IPS-11a (cell line): ENCODE results near the gene CAPN10.

Experiments
- H3K4me3 ChIP-seq: one replicate; pipeline ENCODE4 v1.5.1; 2013; ENCODE audit warnings: low read depth, low read length, control low read depth

Gene CAPN10

DNA sequence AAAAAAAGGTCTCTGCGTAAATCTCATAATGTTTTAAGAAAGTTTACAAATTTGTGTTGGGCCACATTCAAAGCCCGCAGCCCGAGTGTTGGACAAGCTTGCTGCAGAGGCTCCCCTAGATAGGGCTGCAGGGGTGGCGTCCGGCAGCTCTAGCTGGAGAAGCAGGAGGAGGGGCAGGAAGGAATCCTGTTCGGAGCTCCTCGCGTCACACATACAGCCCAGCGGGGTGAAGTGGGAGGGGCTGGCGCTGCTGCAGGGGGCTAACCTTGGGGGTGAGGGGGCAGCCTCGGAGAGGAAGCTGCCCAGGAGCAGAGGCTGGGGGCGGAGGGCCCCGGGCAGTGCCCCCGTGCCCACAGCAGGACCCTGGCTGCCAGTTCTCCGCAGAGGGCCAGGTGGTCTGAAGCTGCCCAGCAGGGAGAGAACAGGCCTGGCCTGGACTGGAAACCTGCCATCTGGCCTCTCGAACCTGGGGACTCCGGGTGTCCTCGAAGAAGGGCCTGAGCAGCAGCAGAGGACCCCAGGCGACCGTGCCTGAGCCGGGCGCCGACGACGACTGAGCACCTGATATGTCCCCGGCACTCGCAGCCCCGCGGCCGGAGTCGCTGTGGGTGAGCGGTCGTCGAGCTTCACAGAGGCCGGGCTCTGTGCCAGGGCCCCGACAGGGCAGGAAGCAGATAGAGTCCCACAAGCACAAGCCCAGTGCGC, 36.1 kb downstream of the CAPN10 start:
- H3K4me3 ChIP-seq, result no peak overlapping the region

DNA sequence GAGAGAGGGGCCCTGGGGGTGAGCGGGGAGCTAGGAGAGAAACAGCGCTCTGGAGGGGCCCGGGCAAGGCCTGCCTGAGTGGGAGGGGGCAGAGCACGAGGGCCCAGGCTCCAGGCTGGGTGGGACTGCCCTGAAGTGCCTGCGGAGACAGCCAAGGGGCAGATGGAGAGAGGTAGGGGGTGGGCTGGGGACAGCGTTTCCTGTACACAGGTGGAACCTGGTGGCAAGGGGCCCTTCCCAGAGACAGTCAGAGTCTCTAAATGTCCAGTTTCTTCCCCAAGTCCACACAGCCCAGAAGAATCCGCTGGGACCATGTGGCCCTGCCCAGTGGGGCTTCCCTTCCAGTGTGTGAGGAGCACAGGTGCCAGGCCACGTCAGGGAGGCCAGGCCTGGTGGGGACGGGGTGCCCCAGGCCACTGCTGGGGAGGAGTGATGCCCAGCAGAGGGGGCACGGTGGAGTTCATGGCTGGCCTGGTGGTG, 37.0 kb downstream of the CAPN10 start:
- H3K4me3 ChIP-seq, result no peak overlapping the region

DNA sequence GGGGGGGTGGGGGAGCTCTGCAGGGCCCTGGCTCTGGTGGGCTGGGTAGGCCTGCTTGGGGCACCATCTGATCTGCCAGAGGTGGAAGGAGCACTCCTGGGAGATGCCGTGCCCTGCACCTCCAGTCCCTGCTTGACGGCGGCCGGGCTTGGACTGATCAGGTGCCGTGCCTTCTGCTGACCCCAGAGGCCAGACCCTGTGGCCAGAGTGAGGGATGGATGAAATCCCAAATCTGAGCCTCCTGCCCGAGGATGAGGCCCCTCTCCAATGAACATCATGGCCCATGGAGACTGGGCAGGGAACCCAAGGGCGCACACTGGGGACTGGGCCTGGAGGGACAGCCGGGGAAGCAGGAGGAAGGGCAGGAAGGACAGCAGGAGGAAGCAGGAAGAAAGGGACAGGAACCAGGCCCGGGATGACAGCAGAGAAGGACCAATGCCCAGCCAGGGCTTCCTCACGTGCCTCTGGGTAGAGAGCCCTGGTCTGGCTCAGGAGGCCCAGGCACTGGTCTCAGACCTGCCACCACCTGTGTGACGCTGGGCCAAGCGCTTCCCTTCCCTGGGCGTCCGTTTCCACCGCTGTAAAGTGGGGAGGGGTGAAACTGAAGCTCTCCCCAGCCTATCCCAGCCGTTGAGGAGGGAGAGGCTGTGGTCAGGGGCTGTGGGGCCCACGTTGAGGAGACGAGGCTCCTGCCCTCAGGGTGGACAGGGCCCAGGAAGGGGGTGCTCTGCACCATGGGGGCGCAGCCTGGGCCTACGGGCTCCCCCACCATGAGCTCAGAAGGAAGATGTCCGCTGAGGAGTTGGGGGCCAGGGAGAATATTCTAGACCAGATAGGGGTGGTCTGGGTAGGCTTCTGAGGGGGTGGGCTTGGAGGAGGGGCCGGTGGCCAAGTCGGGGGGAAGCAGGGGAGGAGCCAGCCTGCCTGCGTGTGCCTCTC, 37.7 kb downstream of the CAPN10 start:
- no peak overlapping the region for H3K4me3 ChIP-seq

DNA sequence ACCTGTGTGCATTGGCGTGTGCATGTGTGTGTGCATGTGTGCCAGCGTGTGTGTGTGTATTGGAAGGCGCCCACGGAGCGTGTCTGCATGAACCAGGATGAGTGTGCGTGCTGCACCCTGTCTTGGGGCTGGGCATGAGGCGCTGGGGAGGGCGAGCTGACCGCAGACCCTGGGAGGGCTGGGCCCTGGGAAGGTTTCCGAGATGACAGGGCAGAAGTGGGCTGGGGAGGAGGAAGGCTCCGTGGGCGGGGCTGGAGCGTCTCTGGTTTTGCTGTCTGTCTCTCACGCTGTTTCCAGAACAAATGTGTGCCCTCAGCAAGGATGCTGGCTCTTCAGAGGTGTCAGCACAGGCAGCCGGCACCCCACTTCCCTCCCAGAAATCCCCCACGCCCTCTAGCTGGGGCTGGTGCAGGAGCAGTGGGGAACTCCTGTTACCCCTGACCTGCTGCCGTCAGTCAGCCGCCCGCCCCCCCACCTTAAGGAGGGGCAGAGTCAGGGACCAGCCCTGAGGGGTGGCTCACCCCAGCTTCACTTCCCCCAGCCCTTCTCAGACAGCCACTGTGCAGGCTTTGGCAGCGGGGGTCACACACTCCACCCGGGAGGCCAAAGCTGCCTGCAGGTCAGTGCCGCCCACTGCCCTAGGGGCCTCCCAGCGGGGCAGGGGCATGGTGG, 38.6 kb downstream of the CAPN10 start, which contains the start of gene GPR35:
TSS of gene GPR35 (plus strand) at position 531 of the 672 bp plus-strand sequence. CDS start 4,473 bp downstream, outside the sequence.
- H3K4me3 ChIP-seq, result no peak within 1 kb of the TSS

DNA sequence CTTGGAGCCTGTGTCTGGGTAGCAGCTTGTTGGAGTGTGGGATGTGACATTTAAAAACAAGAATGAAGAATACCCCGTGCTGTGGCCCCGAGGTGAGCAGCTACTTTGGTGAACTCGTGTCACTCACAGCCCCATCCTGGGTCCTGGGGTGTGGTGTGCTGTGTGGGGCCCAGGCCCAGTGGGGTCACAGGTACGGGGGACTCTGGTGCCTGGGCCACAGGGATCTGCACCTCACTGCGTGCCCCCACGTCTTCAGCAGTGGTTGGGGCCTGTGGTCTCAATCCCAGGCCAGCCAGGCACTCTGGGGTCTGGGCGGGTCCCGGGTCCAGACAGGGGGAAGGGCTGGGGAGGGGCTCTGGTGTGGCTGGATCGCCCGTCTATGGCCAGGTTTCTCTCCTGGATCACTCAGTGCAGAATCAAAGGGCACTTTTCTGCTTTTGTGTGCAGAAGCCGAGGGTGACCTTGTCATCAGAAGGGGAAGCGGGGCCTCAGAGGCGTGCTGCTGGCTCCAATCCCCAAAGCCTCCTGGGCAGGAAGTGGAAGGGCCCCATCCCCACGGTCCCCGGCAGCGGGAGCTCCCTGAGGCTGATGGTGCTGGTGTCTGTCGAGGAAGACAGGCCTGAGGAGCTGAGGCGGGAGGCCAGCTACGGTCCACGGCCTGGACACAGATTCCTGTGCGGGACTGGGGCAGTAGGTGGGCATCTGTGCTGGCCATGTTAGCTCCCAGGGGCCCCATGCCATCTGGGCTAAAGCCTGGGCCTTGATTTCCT, 40.2 kb downstream of the CAPN10 start:
- no peak overlapping the region for H3K4me3 ChIP-seq

DNA sequence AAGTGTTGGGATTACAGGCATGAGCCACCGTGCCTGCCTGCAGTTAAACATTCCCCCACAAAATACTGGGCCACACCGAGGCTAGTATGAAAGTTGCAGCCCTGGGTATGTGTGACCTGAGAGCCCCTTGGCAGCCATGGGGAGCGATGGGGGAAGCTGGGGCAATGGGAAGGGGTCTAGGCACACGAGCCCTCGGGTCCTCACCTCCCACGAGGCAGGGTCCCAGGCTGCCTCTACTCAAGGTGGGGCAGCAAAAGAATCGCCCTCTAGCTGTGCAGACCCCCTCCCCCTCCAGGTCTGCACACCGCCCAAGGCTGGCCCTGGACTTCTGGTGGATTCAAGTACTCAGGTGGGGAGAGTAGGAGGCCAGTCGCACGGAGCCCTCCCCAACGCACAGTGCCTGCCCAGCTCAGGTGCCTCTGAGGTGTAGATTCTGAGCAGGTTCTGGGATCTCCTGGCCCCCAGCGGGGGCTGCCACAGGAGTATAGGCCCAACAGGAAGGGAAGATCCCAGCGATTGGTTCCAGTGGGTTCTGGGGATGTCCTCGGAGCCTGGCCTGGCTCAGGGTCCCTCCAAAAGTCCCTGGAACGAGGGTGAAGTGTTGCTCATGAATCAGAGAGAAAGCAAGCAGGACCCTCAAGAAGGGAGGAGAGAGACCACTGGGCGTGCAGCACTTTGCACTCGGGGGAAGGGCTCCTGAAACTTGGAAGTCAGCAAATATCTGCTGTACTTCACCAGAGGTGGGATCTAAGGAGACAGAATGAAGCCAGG, 41.4 kb downstream of the CAPN10 start:
- H3K4me3 ChIP-seq, result no peak overlapping the region

DNA sequence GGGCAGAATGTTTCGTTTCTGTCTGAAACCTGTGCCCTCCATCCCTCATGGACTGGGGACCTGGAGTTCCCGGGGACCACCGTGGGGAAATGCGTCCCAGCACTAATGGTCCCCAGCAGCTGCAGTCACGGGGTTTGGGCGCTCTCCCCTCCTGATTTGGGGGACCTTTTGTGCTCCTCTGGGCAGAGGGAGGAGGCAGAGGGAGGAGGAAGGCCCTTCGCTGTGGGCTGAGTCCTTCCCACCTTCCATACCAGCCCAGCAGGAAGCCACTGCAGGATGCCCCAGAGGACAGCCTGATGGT, 41.9 kb downstream of the CAPN10 start:
- no peak overlapping the region for H3K4me3 ChIP-seq

DNA sequence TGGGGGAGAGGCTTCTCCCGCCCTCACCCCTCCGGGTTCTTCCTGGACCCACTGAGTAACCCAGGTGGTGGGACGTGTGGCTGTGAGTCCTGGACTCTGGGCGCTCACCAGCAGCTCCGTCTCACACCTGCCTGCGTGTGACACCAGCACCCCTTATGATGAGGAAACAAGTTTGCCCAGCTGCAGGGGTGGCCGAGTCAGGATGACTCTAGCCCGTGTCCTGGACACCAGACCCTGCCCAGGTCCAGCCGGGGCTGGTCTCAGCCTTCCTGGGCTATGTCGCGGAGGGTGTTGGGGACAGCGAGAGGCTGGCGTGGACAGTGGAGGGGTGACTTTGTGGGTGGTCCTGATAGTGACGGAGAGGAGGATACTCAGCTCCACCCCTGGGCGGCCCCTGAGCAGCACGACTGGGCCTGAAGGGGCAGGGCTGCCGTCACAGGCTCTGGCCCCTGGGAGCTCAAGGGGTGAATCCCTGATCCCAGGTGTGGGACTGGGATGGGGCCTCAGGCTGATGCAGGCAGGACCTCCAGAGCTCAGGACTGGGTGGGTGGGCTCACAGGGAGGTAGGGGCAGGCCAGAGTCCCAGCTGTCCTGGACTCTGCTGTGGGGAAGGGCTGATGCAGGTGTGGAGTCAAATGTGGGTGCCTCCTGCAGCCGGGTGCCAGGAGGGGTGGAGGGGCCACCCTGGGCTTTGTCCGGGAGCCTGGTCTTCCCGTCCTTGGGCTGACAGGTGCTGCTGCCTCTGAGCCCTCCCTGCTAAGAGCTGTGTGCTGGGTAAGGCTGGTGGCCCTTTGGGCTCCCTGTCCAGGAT, 42.5 kb downstream of the CAPN10 start:
- no peak overlapping the region for H3K4me3 ChIP-seq

DNA sequence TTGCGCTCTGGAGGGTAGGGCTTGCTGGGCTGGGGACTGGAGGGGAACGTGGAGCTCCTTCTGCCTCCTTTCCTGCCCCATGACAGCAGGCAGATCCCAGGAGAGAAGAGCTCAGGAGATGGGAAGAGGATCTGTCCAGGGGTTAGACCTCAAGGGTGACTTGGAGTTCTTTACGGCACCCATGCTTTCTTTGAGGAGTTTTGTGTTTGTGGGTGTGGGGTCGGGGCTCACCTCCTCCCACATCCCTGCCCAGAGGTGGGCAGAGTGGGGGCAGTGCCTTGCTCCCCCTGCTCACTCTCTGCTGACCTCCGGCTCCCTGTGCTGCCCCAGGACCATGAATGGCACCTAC, 43.1 kb downstream of the CAPN10 start:
- H3K4me3 ChIP-seq, result no peak overlapping the region

DNA sequence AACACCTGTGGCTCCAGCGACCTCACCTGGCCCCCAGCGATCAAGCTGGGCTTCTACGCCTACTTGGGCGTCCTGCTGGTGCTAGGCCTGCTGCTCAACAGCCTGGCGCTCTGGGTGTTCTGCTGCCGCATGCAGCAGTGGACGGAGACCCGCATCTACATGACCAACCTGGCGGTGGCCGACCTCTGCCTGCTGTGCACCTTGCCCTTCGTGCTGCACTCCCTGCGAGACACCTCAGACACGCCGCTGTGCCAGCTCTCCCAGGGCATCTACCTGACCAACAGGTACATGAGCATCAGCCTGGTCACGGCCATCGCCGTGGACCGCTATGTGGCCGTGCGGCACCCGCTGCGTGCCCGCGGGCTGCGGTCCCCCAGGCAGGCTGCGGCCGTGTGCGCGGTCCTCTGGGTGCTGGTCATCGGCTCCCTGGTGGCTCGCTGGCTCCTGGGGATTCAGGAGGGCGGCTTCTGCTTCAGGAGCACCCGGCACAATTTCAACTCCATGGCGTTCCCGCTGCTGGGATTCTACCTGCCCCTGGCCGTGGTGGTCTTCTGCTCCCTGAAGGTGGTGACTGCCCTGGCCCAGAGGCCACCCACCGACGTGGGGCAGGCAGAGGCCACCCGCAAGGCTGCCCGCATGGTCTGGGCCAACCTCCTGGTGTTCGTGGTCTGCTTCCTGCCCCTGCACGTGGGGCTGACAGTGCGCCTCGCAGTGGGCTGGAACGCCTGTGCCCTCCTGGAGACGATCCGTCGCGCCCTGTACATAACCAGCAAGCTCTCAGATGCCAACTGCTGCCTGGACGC, 43.6 kb downstream of the CAPN10 start:
- H3K4me3 ChIP-seq, result no peak overlapping the region

DNA sequence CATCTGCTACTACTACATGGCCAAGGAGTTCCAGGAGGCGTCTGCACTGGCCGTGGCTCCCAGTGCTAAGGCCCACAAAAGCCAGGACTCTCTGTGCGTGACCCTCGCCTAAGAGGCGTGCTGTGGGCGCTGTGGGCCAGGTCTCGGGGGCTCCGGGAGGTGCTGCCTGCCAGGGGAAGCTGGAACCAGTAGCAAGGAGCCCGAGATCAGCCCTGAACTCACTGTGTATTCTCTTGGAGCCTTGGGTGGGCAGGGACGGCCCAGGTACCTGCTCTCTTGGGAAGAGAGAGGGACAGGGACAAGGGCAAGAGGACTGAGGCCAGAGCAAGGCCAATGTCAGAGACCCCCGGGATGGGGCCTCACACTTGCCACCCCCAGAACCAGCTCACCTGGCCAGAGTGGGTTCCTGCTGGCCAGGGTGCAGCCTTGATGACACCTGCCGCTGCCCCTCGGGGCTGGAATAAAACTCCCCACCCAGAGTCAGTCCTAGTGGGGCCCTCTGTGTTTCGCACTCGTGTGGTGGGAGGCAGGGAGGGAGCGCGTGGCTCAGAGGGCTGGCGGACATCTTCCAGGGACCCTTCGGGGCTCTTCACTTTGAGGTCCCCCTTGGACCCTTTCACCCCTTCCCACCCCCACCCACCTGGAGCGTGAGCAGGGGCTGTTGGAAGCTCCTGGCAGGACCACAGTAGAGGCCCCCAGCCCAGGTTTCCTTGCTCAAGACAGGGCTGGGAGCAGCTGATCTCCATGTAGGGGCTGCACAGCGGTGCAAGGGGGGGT, 44.4 kb downstream of the CAPN10 start:
- H3K4me3 ChIP-seq, result no peak overlapping the region

DNA sequence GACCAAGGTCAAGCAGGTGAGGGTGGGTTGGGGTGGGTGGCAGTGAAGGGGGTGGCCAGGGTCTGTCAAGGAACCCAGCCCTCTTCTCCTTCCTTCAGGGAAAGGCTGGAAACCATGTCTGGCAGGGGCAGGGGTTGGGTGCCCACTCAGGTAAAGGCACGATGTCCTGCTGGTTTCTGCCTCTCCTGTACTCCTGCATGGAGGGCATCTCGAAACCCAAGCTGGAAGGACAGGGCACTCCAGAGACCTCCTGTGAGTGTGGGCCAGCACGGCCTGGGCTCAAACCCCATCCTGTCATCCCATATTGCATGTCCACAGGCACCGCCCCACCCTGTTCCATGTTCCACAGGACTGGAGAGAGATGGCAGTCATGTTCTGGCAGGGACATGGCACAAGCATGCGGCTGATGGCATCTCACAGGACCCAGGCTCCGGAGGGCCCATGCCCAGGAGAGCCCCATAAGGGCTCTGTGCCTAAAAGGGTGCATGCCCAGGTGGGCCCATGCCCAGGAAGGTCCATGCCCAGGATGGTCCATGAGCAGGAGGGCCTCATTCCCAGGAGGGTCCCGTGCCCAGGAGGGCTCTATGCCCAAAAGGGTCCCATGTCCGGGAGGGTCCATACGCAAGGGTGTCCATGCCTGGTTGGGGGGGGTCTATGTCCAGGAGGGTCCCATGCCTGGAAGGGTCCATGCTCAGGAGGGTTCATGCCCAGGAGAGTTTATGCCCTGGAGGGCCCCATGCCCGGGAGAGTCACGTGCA, 45.2 kb downstream of the CAPN10 start:
- H3K4me3 ChIP-seq, result no peak overlapping the region

DNA sequence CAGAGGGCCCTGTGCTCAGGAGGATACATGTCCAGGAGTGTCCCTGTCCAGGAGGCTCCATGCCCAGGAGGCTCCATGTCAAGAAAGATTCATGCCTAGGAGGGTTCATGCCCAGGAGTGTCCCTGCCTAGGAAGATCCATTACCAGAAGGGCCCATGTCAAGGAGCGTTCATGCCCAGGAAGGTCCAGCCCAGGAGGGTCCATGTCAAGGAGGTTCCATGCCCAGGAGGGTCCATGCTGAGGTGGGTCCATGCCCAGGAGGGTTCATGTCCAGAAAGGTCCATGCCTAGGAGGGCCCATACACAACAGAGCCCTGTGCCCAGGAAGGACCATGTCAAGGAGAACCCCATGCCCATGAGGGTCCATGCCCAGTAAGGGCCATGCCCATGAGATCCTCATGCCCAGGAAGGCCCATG, 45.8 kb downstream of the CAPN10 start:
- no peak overlapping the region for H3K4me3 ChIP-seq

DNA sequence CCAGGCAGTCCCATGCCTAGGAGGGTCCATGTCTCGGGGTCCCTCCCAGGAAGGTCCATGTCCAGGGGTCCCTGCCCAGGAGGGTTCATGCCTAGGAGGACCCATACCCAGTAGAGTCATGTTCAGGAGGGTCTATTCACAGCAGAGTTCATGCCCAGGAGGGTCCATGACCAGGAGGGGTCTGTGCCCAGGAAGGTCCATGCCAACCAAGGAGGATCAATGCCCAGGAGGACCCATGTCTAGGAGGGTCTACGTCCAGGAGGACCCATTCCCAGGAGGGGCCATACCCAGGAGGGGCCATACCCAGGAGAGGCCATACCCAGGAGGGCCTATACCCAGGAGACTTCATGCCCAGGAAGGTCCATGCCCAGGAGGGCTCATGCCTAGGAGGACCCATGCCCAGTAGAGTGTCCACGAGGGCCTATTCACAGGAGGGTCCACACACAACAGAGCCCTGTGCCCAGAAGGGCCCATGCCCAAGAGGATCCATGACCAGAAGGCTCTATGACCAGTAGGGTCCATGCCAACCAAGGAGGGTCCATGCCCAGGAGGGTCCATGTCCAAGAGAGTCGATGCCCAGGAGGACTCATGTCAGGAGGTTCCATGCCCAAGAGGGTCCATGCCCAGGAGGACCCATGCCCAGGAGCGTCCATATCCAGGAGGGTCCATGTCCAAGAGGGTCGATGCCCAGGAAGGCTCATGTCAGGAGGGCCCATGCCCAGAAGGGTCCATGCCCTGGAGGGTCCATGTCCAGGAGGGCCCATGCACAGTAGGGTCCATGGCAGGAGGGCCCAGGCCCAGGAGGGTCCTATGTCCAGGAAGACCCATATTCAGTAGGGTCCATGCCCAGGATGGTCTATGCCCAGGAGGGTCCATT, 48.8 kb downstream of the CAPN10 start:
- no peak overlapping the region for H3K4me3 ChIP-seq

DNA sequence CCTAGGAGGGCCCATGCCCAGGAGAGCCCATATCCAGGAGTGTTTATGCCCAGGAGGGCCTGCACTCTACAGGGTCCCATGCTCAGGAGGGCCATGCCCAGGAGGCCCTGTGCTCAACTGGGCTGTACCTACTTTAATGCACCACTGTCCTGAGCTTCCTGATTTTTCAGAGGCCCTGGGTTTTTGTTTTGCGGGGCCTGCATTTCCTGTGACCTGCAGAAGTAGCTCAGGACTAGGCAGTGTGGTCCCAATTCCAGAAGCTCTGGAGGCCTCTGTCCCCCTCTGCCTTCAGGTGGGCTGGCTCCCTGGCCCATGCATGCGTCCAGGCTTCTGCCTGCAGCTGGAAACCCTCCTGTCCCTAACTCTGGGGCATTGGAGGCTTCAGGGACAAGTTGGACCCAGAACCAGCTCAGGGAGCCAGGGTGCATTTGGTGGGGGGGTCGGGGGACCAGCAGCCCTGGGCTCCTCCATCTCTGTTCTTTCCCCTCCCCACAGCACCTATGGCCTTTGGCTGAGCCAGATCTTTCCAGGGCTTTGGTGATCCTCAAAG, 49.5 kb downstream of the CAPN10 start:
- H3K4me3 ChIP-seq, result no peak overlapping the region
